ENCODE measurements around the gene AGAP1. TPM values are rescaled to one million over a fixed set of nuclear protein-coding genes. Genes with fewer than 3 reads are reported as not detected.

AGAP1 gene
- total RNA-seq, 6 experiments from 2014 or later = 8.1 to 11.2 (median 9.8) TPM

GRCh38 chr2:235460548-235461047, 33.2 kb upstream of the AGAP1 start:
- intact Hi-C loops (cut with DNase I) = no loop called here
- WGBS (ENCODE audit: insufficient coverage, low coverage, low lambda C conversion rate, missing lambda C conversion rate) = 57% methylated on average over 5 of the region's 8 CpGs
- H3K27ac ChIP-seq = no peak overlapping the region
- H3K4me3 ChIP-seq = no peak overlapping the region
- DNase-seq (no peak), ATAC-seq (peak in 1 of 4 donors; percentile 39)
- H3K27me3 ChIP-seq = no peaks in the 10 kb centered on the region
- H3K4me1 ChIP-seq = no peaks in the 10 kb centered on the region
- no peaks in the 10 kb centered on the region for H3K9me3 ChIP-seq
- H3K36me3 ChIP-seq = no peaks in the 10 kb centered on the region
- TF ChIP-seq CTCF (IDR thresholded peaks at IDR 0.05) (no peak), POLR2A (IDR thresholded peaks at IDR 0.05) (no peak)

- WGBS (ENCODE audit: insufficient coverage, low coverage, low lambda C conversion rate, missing lambda C conversion rate) = 73% methylated on average over 12 of the region's 12 CpGs
- Histone ChIP-seq H3K27ac (no peak overlapping the region), H3K4me3 (no peak overlapping the region), H3K36me3 (no peaks in the 10 kb centered on the region), H3K27me3 (no peaks in the 10 kb centered on the region), H3K4me1 (no peaks in the 10 kb centered on the region), H3K9me3 (no peaks in the 10 kb centered on the region)
- intact Hi-C loops (cut with DNase I) = no loop called here
- ATAC-seq (no peak), DNase-seq (no peak)
- TF ChIP-seq CTCF (IDR thresholded peaks at IDR 0.05) (no peak), POLR2A (IDR thresholded peaks at IDR 0.05) (no peak)
These were observed 32.0 kb upstream of the AGAP1 start for GRCh38 chr2:235461763-235462414.

GRCh38 chr2:235462415-235462790, 31.4 kb upstream of the AGAP1 start:
- intact Hi-C loops (cut with DNase I) = no loop called here
- ATAC-seq (no peak), DNase-seq (no peak)
- TF ChIP-seq POLR2A (IDR thresholded peaks at IDR 0.05) (no peak), CTCF (IDR thresholded peaks at IDR 0.05) (no peak)
- Histone ChIP-seq H3K27me3 (no peaks in the 10 kb centered on the region), H3K4me3 (no peak overlapping the region), H3K27ac (no peak overlapping the region), H3K9me3 (no peaks in the 10 kb centered on the region), H3K36me3 (no peaks in the 10 kb centered on the region), H3K4me1 (no peaks in the 10 kb centered on the region)
- WGBS (ENCODE audit: insufficient coverage, low coverage, low lambda C conversion rate, missing lambda C conversion rate) = 82% methylated on average over 4 of the region's 4 CpGs

- intact Hi-C loops (cut with DNase I) = no loop called here
- DNase-seq (no peak), ATAC-seq (no peak)
- no peaks in the 10 kb centered on the region for H3K36me3 ChIP-seq
- H3K9me3 ChIP-seq = no peaks in the 10 kb centered on the region
- no peaks in the 10 kb centered on the region for H3K27me3 ChIP-seq
- H3K27ac ChIP-seq = no peak overlapping the region
- H3K4me3 ChIP-seq = no peak overlapping the region
- H3K4me1 ChIP-seq = no peaks in the 10 kb centered on the region
- 82% methylated on average over 2 of the region's 3 CpGs for WGBS (ENCODE audit: insufficient coverage, low coverage, low lambda C conversion rate, missing lambda C conversion rate)
- TF ChIP-seq CTCF (IDR thresholded peaks at IDR 0.05) (no peak), POLR2A (IDR thresholded peaks at IDR 0.05) (no peak)
These were observed 29.9 kb upstream of the AGAP1 start for GRCh38 chr2:235463893-235464292.

All from right lobe of liver (tissue), 6 donors.